Measurements from ENCODE around the gene MMD. TPM values are rescaled to one million over a fixed set of nuclear protein-coding genes. Genes with fewer than 3 reads are reported as not detected.
"Not testable (repeated sequence)": the region's sequence is repeated elsewhere in the genome, so short reads cannot be mapped to it uniquely, and the experiment has no call there.

Gene MMD
- polyA plus RNA-seq, 4 donors, result 20.1 to 28.7 (median 22.0) TPM

DNA sequence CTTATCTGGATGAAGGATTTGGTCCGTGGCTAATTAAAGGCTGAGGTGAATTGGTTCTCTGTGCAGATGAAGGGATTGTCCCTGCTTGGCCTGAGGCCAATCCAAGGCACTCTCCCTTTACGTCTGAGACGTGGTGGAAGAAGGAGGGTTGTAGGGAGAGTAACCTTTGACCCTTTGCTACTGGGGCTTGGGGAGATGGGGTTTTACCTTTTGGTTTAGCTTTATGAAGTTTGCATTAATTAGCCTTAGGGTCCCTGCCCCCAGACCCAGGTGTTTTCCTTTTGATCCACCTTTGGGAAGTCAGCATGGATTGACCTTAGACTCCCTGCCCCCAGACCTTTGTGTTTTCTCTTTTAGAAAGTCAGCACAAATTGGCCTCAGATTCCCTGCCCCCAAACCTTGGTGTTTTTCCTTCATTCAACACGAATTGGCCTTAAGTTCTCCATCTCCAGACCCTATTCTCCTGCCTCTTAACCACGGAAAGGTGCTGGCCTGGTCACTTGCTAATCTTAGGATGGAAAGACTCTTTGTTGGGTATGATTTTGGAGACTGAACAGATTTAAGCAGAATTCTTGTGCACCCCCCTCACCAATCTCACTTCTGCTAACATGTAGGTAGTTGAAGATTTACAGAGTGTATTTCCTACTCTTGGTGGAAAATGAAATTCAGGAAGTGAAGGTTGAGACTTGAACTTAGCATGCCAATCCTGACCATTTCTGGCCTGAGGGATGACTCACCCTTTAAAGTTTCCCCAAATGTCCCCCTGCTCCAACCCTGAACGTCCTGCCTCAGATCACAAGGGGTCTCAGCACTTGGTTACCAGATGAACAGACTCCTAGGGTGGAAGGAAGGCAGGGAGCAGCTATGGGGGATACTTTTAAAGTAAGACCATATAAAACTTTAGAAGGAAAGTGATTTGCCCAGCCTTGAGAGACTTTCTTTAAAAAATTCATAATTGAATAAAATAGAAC, 23.1 kb upstream of the MMD start:
- DNase-seq (ENCODE audit: low read depth in 4 of 4, low spot score in 3 of 4), result no peak

DNA sequence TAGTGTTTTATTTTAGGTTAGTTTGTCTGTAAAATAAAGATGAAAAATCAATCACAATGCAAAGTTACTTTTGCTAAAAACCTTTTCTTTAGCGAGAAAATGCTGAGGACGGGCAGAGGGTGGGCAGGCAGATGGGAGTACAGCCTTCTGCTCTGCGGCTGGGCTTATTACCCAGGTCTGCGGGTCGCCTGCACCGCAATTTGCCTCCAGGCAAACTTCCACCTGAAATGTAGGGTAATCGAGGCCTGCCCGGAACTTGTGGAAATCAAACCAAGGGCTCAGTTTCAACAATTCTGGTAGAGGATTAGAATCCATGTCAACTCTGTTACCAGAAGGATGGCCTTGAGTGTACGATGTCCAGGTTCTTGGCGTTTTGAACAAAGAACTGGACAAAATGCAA, 22.3 kb upstream of the MMD start:
- DNase-seq (ENCODE audit: low read depth in 4 of 4, low spot score in 3 of 4), result no peak

DNA sequence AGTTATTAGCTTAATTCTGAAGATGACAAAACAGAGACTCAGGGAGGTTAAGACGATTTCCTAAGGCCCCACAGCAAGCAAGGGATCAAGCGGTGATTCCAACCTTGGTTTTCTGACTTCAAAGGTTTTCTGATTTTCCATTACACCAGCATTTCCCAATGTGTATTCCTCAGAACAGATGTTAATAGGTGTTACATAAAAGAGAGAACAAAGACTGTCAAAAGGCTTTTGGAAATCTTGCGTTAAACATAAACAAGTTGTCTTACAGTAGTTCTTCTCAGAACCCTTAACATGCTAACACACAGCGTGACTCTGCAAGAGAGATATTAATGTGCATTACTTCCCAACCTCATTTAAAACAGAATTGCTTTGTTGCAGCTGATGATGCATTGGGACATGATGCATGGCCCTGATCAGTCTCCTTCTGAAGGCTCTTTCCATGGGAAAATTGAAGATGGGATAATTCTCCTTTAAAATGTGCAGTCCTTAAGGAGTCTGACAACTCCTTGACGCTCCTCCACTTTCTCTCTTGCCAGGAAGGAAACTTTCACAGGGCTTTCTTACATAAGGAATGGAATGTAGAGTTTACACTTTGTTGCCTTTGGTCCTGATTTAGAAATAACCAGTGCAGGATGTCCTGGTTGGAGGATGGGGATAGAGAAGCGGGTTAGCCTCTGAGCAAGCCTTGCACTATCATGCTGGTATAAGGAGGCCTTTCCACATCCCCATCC, 21.5 kb upstream of the MMD start:
- no peak for DNase-seq (ENCODE audit: low read depth in 4 of 4, low spot score in 3 of 4)

DNA sequence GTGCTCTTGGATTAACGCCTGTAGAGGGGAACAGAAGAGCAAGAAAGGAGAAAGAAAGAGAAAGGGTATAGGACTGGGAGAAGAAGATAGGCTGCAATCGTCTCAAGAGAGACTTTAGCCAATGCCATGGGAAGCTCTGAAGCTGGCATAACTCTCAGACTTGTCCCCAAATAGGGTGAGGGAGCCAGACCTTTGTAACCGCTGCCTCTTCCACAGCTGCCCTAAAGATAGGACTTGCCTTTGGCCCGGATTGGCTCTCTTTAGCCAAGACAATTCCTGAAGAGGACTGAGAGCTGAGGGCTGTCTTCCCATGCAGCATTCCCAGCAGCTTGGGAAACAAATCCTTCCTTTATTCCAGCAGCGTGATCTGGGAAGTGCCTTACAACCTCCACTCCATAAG, 20.8 kb upstream of the MMD start:
- no peak for DNase-seq (ENCODE audit: low read depth in 4 of 4, low spot score in 3 of 4)

DNA sequence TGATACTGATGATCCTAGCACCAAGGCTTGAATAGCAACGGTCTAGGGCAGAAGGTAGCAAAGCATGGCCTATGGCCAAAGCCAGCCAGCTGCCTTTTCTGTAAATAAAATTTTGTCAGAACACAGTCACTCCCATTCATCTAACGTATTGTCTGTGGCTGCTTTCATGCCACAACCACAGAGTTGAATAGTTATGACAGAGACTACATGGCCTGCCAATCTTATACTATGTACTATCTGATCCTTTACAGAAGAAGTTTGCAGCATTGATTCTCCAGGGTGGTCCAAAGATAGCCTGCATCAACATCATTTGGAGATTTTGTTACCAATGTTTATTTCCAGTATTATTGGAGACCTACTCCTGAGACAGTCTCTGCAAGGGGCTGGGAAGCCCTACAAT, 19.9 kb upstream of the MMD start:
- DNase-seq (ENCODE audit: low read depth in 4 of 4, low spot score in 3 of 4), result no peak

DNA sequence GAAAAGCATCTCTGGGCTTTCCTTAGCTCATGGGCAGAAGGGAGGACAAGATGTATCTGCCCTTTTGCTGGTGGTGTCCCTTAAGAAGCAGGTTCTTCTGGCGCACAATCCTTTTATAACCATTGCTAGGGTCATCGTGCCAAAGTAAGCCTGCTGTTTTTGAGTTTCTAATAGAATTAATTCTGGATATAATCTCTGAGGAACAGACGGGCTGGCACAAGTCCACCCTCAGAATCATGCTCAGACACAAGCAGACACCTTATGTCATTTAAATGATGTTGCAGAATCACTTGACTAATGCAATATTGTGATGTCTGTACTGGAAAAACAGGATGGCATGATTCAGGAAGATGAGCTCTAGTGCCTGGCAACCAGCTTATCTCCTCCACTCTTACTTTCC, 18.8 kb upstream of the MMD start:
- no peak for DNase-seq (ENCODE audit: low read depth in 4 of 4, low spot score in 3 of 4)

DNA sequence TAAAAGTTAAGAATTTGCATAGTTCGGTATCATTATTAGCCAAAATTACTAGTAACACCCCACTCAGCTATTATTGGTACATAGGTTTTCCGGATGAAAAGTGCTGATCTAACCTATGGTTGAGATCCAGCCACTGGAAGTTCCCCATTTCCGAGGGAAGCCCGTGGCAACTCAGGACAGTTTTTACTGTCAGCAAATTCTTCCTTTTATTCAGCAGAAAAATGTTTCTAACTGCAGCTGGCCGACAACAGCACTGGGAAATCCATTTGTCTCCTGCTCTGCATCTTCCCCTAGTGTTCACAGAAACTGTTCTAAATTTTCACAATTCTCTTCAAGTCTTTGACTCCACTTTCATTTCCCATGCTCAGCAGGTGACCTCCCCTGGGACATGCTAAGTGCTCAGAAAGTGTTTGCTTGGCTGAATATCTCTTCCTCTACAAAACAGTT, 15.5 kb upstream of the MMD start:
- DNase-seq (ENCODE audit: low read depth in 4 of 4, low spot score in 3 of 4), result no peak

DNA sequence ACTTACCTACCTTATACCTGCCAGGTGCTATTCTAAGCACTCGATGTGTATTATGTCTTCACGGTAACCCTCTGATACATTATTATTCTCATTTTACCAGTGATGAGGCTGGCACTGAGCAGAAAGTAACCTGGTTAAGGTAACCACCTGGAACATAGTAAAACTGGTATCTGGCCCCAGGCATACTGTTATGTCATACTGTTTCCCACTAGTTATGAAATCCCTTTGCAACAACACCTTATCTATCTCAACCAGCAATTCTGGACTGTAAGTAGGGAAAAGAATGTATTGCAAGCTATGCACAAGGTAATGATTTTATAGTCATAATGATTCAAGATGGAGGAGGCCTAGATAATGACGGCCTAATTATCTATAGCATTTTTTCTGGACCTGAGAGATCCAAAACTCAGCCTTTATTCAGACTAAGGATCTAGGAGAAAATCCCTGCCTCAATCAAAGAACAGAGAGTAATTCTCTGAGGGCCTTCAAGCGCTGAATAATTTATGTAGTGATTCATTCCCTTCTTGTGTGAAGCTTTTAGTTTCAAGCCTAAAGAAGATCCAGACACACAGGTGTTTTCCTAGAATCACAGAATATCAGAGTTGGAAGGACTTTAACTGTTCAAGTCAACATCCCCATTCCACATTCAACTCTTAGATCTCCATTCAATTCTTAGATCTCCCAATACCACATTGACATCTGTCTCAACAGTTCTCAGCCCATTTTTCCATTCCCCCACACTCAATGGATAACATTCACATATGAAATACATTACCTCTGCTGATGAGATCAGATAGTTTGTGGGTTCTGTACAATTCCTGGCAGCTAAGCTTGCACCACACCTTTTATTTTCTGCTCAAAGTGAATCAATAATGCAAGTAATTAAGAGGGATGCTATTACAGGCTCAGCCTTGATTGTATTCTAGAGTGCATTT, 14.9 kb upstream of the MMD start:
- DNase-seq (ENCODE audit: low read depth in 4 of 4, low spot score in 3 of 4), result no peak

DNA sequence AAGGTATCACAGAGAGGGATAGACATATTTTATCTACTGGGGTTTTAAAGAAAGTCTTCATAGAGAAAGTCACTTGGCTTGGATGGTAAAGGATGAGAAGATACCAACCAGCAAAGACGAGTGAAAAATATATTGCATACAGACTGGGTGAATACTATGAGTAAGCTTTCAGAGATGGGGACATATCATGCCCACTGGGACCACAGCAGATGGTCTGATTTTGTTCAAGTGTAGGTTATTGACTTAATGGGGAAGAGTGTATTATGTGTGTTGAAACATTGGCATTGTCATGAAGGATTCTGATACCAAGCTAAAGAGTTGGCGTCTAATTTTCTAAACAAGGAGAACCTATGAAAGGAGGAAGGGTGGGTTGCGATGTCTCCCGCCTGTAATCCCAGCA, 13.8 kb upstream of the MMD start:
- no peak for DNase-seq (ENCODE audit: low read depth in 4 of 4, low spot score in 3 of 4)

DNA sequence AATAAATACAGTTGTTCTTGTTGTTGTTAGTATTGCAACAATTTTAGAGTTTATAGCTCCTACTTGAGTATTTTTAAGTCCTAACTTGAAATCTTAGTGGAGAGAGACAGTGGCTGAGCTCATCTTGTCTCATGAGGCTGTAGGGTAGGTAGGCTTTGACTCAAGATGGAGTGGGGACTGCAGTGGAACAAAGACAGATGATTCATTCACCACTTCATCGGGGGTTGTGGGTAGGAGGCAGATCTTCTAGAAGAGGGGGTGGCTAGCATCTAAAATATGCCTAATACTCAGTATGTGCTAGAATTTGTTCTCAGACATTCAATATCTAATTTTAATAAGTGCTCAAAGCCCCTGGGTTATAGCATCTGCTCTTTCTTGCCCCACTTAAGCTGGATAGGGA, 13.1 kb upstream of the MMD start:
- no peak for DNase-seq (ENCODE audit: low read depth in 4 of 4, low spot score in 3 of 4)

DNA sequence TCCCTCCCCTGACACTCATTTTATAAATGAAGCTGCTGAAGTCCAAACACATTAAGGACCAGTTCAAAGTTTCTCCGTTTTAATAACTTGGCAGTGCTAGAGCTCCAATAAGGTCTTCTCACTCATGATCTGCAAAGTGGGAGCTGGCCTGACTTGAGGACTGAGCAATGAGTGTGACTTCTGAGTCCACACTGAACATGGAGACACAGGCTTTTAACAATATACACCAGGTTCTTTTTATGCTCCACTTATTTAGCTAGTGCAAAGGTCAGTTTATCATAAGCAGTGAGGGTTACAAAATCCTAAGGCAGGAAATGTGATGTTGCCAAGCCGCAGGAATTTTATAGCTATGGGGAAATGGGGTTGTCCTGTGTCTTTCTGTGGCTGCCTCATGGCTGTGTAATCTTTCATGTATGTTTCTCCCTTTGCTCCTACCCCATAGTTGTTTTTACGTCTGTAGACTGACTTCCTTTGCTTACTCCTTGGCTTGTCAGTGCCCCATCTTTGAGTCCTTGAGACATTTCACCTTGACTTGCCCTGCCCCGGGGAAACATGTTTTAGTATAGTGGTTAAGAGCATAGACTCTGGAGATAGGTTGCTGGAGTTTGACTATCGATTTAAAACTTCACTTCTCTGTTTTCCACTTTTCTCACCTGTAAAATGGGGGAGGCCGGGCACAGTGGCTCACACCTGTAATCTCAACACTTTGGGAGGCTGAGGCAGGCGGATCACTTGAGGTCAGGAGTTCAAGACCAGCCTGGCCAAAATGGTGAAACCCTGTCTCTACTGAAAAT, 12.2 kb upstream of the MMD start:
- DNase-seq (ENCODE audit: low read depth in 4 of 4, low spot score in 3 of 4), result no peak

DNA sequence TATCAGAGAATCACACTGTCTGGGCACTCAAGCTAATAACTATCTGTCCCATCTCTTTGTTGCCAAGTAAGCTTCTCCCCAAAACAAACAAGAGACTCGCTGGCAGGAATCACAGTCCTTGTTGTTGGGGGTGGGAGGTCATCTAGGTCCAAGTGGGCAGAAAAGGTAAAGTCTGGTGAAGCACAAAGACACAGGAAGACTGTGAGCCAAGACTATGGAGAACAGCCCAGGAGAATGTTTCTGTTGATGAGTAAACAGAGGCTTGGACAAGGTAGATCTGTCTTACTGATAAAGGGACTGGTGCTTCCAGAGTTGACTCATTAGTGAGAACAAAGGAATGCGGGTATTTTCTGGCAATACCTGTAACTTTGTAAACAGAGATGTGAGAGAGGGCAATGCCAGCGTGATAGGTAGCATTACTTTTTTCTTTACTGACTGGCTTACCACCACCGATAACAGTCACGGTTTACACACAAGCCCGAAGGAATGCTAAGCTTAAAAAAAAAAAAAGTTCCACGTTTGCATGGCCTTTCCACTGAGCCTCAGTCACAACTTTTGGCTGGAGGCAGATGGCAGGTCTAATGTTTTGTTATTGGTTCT, 11.5 kb upstream of the MMD start:
- no peak for DNase-seq (ENCODE audit: low read depth in 4 of 4, low spot score in 3 of 4)

DNA sequence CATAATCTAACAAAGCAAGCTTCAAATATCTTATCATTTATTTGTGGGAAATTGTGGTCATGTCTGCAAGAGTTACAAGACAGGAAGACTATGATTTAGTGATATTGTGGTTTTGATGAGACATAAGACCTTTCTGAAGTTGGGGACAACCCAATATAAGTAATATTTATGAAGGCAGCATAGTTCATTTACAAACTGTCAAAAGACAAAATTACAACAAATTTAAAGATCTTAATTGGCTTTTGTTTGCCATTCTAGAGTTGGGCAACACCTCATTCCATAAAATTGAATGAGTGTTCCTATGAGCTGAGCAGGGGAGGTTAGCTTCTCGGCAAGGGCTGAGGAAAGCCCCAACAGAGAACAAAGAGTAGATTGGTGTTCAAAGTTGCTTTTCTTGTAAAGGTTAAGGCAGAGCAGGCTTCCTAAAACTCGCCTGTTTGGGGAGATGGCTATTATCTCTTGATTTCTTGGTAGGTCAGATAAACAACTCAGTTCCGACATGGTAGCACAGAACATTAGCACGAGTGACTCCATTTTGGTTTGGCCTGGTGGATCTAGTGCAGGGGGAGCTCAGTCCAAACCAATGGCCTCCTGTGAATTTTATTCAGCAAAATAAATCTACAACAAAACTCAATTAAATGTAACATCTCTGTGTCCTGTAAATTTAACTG, 10.9 kb upstream of the MMD start:
- no peak for DNase-seq (ENCODE audit: low read depth in 4 of 4, low spot score in 3 of 4)

DNA sequence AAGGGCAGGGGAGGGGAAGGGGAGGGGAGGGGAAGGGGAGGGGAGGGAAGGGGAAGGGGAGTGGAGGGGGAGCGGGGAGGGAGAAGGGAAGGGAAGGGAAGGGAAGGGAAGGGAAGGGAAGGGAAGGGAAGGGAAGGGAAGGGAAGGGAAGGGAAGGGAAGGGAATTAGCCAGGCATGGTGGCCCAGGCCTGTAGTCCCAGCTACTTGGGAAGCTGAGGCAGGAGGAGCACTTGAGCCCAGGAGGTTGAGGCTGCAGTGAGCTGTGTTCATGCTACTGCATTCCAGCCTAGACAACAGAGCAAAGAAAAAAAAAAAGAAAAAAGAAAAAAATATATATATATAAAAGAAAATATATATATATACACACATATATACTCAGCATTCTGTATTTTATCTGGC, 10.3 kb upstream of the MMD start:
- DNase-seq (ENCODE audit: low read depth in 4 of 4, low spot score in 3 of 4), result not testable (repeated sequence)

DNA sequence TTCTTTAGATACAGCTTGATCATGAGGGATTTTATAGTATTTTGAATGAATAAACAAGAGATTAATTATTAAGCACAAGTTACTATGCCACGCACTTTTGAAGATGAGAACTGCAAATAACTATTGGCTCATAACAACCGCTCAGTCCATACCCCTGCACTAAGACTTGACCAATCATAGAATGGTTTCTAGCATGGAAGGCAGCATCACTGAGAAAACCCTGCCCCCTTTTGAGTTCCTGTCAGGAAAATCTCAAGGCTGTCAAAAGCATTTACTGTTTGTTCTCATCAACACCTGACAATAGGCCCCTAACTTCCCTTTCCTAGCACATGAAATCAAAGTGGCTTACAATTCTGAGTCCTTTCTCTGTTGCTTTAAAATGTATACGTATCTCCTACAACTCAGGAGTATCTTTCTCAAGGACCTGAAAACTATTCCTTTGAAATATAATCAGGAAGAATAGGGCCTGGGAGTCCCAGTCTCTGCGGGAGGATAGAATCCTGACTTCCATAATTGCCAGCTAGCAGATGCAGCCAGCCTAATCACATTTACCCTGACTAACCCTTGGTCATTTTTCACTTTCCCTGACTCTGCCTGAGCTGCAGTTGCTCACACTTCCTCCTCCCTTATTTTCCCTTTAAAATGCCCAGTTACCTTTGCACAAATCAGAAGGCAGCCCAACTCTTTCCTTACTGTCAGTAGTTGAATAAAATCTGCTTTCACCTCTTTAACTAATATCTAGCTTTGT, 9.1 kb upstream of the MMD start:
- DNase-seq (ENCODE audit: low read depth in 4 of 4, low spot score in 3 of 4), result no peak

DNA sequence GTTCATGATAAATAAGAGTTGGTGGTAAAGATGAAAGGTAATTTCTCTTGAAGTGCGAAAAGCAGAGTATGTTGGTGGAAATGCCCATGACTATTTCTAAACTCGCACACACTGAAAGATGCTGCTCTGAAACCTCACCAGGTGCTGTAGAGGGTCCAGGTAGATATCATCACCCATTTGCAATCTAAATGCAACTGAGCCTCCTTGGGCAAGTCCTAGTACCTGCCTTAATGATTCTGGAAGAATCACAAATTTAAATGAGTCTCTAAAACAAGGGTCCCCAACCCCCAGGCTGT, 5.9 kb upstream of the MMD start:
- DNase-seq (ENCODE audit: low read depth in 4 of 4, low spot score in 3 of 4), result no peak

DNA sequence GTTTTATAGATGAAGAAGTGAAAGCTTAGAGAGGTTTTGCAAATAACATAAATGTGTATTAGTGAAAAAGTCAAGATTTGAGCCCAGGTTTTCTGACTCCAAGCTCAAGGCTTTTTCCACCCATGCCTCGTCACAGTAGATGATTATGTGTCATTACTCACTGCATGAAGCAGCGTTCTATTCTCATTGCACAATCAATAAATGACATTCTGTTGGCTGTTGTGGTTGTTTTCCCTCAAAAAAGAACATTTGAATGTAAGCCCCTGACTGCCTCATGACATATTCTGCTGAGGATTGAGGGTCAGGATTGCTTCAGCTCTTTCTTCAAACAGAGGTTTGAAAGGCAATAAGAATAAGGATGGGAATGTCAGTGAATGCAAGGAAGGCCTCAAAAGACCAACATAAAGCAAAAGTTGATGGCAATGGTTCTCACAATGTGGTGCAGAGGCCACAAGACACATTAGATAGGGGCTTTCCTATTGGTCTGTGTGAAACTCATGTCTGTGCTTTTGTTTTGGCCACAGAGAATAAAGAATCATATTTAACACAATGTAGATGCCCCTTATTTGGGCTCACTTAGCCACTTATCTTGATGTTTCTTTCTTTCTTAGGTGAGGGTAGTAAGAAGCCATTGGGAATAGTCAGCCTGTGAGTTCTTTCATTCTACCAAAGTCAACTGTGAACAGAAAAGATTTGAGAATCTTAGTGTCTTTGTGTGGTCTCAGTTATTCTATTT, 5.4 kb upstream of the MMD start:
- no peak for DNase-seq (ENCODE audit: low read depth in 4 of 4, low spot score in 3 of 4)

Data from left renal pelvis (tissue), 4 donors.